ENCODE measurements around the gene PDGFB. TPM values are rescaled to one million over a fixed set of nuclear protein-coding genes. Genes with fewer than 3 reads are reported as not detected.
A peak's percentile ranks its signal among the peaks of the same experiment; 100 is the strongest.

Gene PDGFB
- total and polyA plus RNA-seq, 7 experiments from 2014 or later = 0.56 to 9.5 (median 2.3) TPM

DNA sequence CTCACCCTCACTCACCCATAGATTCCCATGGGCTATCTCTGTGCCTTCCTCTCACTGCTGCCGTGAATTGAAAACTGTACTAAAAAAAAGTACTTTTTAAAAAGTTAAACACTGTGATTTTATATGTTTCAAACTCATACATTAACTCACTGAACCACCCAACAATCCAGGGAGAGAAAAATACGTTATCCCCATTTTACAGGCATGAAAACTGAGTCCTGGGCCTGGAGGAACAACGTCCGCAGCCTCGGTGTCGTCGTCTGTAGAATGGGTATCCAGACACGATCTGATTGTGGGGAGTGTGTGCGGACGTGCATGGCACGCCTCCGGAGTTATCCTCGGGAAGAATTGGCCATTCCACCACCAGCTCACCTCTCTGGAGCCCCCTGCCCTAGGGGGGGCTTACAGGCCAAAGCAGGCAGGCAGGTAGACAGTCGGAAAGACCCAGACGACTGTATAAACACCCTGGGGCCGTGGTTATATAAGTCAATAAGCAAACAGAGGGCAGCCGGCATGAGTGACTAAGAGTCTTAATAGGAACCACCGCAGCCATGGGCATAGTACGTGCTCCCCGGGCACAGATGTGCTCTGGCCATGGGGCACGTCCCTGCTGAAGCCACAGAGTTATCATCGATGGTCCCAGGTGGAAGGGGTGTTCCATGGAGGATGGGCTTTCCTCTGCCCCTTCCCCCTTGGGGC lies 7.1 kb upstream of the PDGFB start:
- Histone ChIP-seq H3K4me3 (ENCODE audit: low read length) (no peak overlapping the region), H3K36me3 (ENCODE audit: control insufficient read depth in 2 of 3, insufficient read depth in 3 of 3, low read length in 3 of 3) (no peaks in the 10 kb centered on the region), H3K4me1 (ENCODE audit: control insufficient read depth in 2 of 2, insufficient read depth in 2 of 2, low read length in 2 of 2) (peaks cover 12 to 26% of the 10 kb centered on the region in 2 donors), H3K27me3 (ENCODE audit: control insufficient read depth in 2 of 2, insufficient read depth in 2 of 2, low read length in 2 of 2) (no peaks in the 10 kb centered on the region), H3K27ac (ENCODE audit: low read depth, low read length) (no peak overlapping the region), H3K9me3 (ENCODE audit: control insufficient read depth in 2 of 3, low read length in 3 of 3) (no peaks in the 10 kb centered on the region)
- Mint-ChIP-seq H3K9me3 (no peaks in the 10 kb centered on the region), H3K4me3 (no peak overlapping the region), H3K27ac (peak overlapping the region in 1 of 9 donors; percentile 15), H3K36me3 (no peaks in the 10 kb centered on the region), H3K27me3 (peaks cover 0 to 59% (median 35%) of the 10 kb centered on the region in 5 donors), H3K4me1 (peaks cover 0 to 28% (median 10%) of the 10 kb centered on the region in 7 donors)
- intact Hi-C loops (cut with micrococcal nuclease) = no loop called here
- ATAC-seq (no peak), DNase-seq (no peak)
- CTCF ChIA-PET = no interaction called here
- POLR2A ChIA-PET = interaction anchor here (0.9 to 4.9 kb wide), 2 partner anchors 10 to 338 kb away, joined by 3 to 39 read pairs; no protein-coding TSS in a partner anchor

DNA sequence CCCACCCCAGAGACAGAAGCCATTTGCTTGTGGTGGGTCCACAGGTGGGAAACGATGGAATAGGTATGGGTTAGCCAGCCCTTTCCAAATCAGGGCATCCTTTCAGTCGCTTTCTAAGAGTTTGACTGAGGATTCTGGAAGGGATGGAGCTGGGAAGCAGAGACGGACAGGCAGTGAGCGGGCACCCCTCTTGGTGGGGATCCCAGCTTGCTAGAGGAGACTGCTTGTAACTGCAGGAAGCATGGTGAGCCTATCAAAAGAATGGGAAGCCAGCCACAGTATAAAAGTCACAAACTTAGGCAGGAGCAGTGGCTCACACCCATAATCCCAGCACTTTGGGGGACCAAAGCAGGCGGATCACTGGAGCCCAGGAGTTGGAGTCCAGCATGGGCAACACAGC lies 6.1 kb upstream of the PDGFB start:
- H3K9me3 Mint-ChIP-seq = peaks cover 0 to under 1% (median 0%) of the 10 kb centered on the region in 11 donors
- no peak for DNase-seq
- Histone ChIP-seq H3K27me3 (ENCODE audit: control insufficient read depth in 2 of 2, insufficient read depth in 2 of 2, low read length in 2 of 2) (no peaks in the 10 kb centered on the region), H3K27ac (ENCODE audit: low read depth, low read length) (no peak overlapping the region), H3K36me3 (ENCODE audit: control insufficient read depth in 2 of 3, insufficient read depth in 3 of 3, low read length in 3 of 3) (no peaks in the 10 kb centered on the region), H3K9me3 (ENCODE audit: control insufficient read depth in 2 of 3, low read length in 3 of 3) (no peaks in the 10 kb centered on the region), H3K4me3 (ENCODE audit: low read length) (no peak overlapping the region), H3K4me1 (ENCODE audit: control insufficient read depth in 2 of 2, insufficient read depth in 2 of 2, low read length in 2 of 2) (peaks cover 12 to 28% of the 10 kb centered on the region in 2 donors)
- peak overlapping the region in 1 of 9 donors; percentile 25 for H3K27ac Mint-ChIP-seq
- CTCF ChIA-PET = no interaction called here
- H3K36me3 Mint-ChIP-seq = peaks cover 0 to under 1% (median 0%) of the 10 kb centered on the region in 5 donors
- intact Hi-C loops (cut with micrococcal nuclease) = no loop called here
- no peak overlapping the region for H3K4me3 Mint-ChIP-seq
- peaks cover 2 to 29% (median 12%) of the 10 kb centered on the region in 7 donors for H3K4me1 Mint-ChIP-seq
- ATAC-seq = no peak
- POLR2A ChIA-PET = interaction anchor here (0.6 to 4.9 kb wide), 3 partner anchors 9 to 348 kb away, joined by 3 to 39 read pairs (median 8); partner anchors contain the start of gene RPL3
- peaks cover 6 to 62% (median 46%) of the 10 kb centered on the region in 5 donors for H3K27me3 Mint-ChIP-seq

DNA sequence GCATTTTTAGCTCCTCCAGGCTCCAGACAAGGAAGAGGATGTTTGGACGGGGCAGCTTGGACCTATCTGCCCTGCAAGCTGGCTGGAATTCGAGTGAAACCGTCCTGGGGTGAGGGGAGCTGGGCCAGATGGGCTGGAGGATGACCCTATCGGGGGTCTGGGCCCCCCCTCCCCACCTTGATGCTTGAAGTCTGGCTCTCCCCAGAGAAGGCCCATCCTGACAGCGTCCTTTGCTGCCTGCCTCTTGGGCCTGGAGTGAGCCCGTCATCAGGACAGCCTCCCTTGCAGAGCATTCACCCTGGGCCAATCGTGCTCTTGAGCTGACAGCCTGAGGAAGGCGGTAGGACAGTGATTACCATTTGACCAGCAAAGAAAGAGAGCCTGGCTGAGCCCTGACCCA lies 5.3 kb upstream of the PDGFB start:
- ChIA-PET POLR2A (interaction anchor here (0.6 to 2.4 kb wide), 3 partner anchors 69 to 348 kb away, joined by 3 to 8 read pairs (median 3); partner anchors contain the start of gene RPL3), CTCF (no interaction called here)
- Mint-ChIP-seq H3K4me3 (no peak overlapping the region), H3K27me3 (peaks cover 6 to 61% (median 53%) of the 10 kb centered on the region in 5 donors), H3K27ac (no peak overlapping the region), H3K36me3 (peaks cover 0 to 3% (median 0%) of the 10 kb centered on the region in 5 donors), H3K9me3 (peaks cover 0 to 1% (median 0%) of the 10 kb centered on the region in 11 donors), H3K4me1 (peaks cover 6 to 31% (median 18%) of the 10 kb centered on the region in 7 donors)
- ATAC-seq (no peak), DNase-seq (no peak)
- Histone ChIP-seq H3K9me3 (ENCODE audit: control insufficient read depth in 2 of 3, low read length in 3 of 3) (no peaks in the 10 kb centered on the region), H3K36me3 (ENCODE audit: control insufficient read depth in 2 of 3, insufficient read depth in 3 of 3, low read length in 3 of 3) (no peaks in the 10 kb centered on the region), H3K4me1 (ENCODE audit: control insufficient read depth in 2 of 2, insufficient read depth in 2 of 2, low read length in 2 of 2) (peaks cover 14 to 33% of the 10 kb centered on the region in 2 donors), H3K27ac (ENCODE audit: low read depth, low read length) (no peak overlapping the region), H3K27me3 (ENCODE audit: control insufficient read depth in 2 of 2, insufficient read depth in 2 of 2, low read length in 2 of 2) (peaks cover 0 to 2% of the 10 kb centered on the region in 2 donors), H3K4me3 (ENCODE audit: low read length) (no peak overlapping the region)
- intact Hi-C loops (cut with micrococcal nuclease) = no loop called here

DNA sequence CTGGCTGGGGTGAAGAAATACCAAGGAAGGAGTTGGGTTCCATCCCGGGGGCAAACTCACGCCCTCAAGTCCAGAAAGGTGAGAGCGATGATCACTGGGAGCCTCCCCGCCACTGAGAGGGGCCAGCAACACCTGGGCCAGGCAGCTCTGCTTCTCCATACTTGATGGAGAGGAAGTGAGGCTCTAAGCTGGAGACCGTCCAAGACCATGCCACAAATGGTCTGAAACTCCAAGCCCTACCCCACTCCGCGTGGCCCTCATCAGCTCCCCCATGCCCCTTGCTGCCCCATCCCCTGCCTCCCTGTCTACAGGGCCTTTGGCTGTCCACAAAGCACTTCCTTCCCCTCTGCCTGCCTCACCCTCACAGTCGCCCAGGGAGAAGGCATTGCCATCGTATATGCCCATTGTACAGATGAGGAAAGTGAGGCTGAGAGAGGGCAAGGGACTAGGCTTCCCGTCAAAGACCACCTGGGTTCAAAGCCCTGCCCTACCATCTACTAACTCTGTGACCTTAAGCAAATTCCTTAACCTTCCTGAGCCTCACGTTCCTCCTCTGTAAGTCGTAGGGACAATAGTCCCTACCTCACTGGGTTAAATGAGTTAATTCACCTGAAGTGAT lies 4.4 kb upstream of the PDGFB start:
- ChIA-PET CTCF (no interaction called here), POLR2A (interaction anchor here (0.7 to 2.4 kb wide), 3 partner anchors 9 to 78 kb away, joined by 3 to 8 read pairs (median 3); partner anchors contain the start of gene RPL3)
- no peaks in the 10 kb centered on the region for H3K9me3 ChIP-seq (ENCODE audit: control insufficient read depth in 2 of 3, low read length in 3 of 3)
- Mint-ChIP-seq H3K27me3 (peaks cover 0 to 59% (median 51%) of the 10 kb centered on the region in 5 donors), H3K36me3 (peaks cover 0 to 3% (median 0%) of the 10 kb centered on the region in 5 donors), H3K9me3 (peaks cover 0 to 1% (median 0%) of the 10 kb centered on the region in 11 donors), H3K4me3 (no peak overlapping the region), H3K27ac (no peak overlapping the region), H3K4me1 (peaks cover 7 to 25% (median 15%) of the 10 kb centered on the region in 7 donors)
- no peak for ATAC-seq
- H3K27me3 ChIP-seq (ENCODE audit: control insufficient read depth in 2 of 2, insufficient read depth in 2 of 2, low read length in 2 of 2) = peaks cover 0 to 4% of the 10 kb centered on the region in 2 donors
- no peaks in the 10 kb centered on the region for H3K36me3 ChIP-seq (ENCODE audit: control insufficient read depth in 2 of 3, insufficient read depth in 3 of 3, low read length in 3 of 3)
- DNase-seq = no peak
- peaks cover 17 to 29% of the 10 kb centered on the region in 2 donors for H3K4me1 ChIP-seq (ENCODE audit: control insufficient read depth in 2 of 2, insufficient read depth in 2 of 2, low read length in 2 of 2)
- intact Hi-C loops (cut with micrococcal nuclease) = no loop called here
- no peak overlapping the region for H3K27ac ChIP-seq (ENCODE audit: low read depth, low read length)
- H3K4me3 ChIP-seq (ENCODE audit: low read length) = no peak overlapping the region

DNA sequence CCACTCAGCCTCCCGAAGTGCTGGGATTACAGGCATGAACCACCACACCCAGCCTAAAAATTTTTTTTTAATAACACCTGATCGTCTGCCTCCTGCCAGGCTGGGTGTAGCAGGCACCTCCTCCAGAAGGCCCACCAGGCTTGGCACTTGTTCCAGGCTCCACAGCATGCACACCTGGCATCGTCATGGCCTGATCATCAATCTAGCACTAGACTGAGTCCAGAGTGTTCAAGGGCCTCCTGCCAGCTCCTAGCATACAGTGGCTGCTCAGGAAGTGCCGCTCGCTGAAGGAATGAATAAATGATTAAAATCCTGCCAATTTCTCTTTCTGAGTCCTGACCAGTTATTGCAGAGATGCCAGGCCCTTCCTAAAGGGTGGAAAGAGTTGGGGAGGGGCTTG lies 3.5 kb upstream of the PDGFB start:
- no peak overlapping the region for H3K4me3 ChIP-seq (ENCODE audit: low read length)
- no peak for ATAC-seq
- no peaks in the 10 kb centered on the region for H3K9me3 ChIP-seq (ENCODE audit: control insufficient read depth in 2 of 3, low read length in 3 of 3)
- DNase-seq = no peak
- H3K4me1 Mint-ChIP-seq = peaks cover 10 to 25% (median 17%) of the 10 kb centered on the region in 7 donors
- no peak overlapping the region for H3K27ac ChIP-seq (ENCODE audit: low read depth, low read length)
- intact Hi-C loops (cut with micrococcal nuclease) = no loop called here
- H3K27me3 Mint-ChIP-seq = peaks cover 0 to 64% (median 51%) of the 10 kb centered on the region in 5 donors
- CTCF ChIA-PET = no interaction called here
- H3K27ac Mint-ChIP-seq = peak overlapping the region in 3 of 9 donors; percentile 31 to 47 (median 38)
- peaks cover 0 to 1% (median 0%) of the 10 kb centered on the region in 11 donors for H3K9me3 Mint-ChIP-seq
- H3K36me3 ChIP-seq (ENCODE audit: control insufficient read depth in 2 of 3, insufficient read depth in 3 of 3, low read length in 3 of 3) = no peaks in the 10 kb centered on the region
- peaks cover 10 to 20% of the 10 kb centered on the region in 2 donors for H3K4me1 ChIP-seq (ENCODE audit: control insufficient read depth in 2 of 2, insufficient read depth in 2 of 2, low read length in 2 of 2)
- H3K36me3 Mint-ChIP-seq = peaks cover 0 to 3% (median 0%) of the 10 kb centered on the region in 5 donors
- H3K27me3 ChIP-seq (ENCODE audit: control insufficient read depth in 2 of 2, insufficient read depth in 2 of 2, low read length in 2 of 2) = peaks cover 0 to 4% of the 10 kb centered on the region in 2 donors
- H3K4me3 Mint-ChIP-seq = peak overlapping the region in 1 of 10 donors; percentile 34
- POLR2A ChIA-PET = no interaction called here

DNA sequence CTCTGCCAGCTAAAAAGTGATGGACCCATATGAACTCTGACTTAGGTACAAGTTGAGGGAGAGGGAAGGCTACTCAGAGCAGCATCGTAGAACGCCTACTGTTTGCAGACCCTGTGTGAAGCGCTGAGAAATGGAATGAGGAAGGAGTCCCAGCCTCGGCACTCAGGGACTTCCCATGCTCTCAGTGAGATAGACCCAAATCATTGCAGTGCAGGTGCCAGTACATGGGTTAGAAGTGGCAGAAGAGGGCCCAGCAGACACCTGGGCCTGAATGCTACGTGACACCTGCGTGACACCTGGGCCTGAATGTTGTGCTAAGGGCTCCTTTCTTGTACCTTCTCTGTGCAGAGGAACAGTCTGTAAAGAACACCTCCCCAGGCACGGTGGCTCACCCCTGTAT lies 2.6 kb upstream of the PDGFB start:
- Histone ChIP-seq H3K36me3 (ENCODE audit: control insufficient read depth in 2 of 3, insufficient read depth in 3 of 3, low read length in 3 of 3) (no peaks in the 10 kb centered on the region), H3K4me1 (ENCODE audit: control insufficient read depth in 2 of 2, insufficient read depth in 2 of 2, low read length in 2 of 2) (peaks cover 6 to 14% of the 10 kb centered on the region in 2 donors), H3K4me3 (ENCODE audit: low read length) (no peak overlapping the region), H3K9me3 (ENCODE audit: control insufficient read depth in 2 of 3, low read length in 3 of 3) (no peaks in the 10 kb centered on the region), H3K27me3 (ENCODE audit: control insufficient read depth in 2 of 2, insufficient read depth in 2 of 2, low read length in 2 of 2) (peaks cover 0 to 4% of the 10 kb centered on the region in 2 donors), H3K27ac (ENCODE audit: low read depth, low read length) (no peak overlapping the region)
- ATAC-seq = no peak
- H3K4me1 Mint-ChIP-seq = peaks cover 10 to 18% (median 16%) of the 10 kb centered on the region in 7 donors
- no peak for DNase-seq
- ChIA-PET POLR2A (interaction anchor here (1.0 kb wide), 1 partner anchor 82 kb away, joined by 4 read pairs; no protein-coding TSS in a partner anchor), CTCF (no interaction called here)
- H3K27ac Mint-ChIP-seq = no peak overlapping the region
- peaks cover 0 to 3% (median 0%) of the 10 kb centered on the region in 5 donors for H3K36me3 Mint-ChIP-seq
- intact Hi-C loops (cut with micrococcal nuclease) = no loop called here
- H3K4me3 Mint-ChIP-seq = no peak overlapping the region
- peaks cover 0 to 66% (median 49%) of the 10 kb centered on the region in 5 donors for H3K27me3 Mint-ChIP-seq
- H3K9me3 Mint-ChIP-seq = peaks cover 0 to 1% (median 0%) of the 10 kb centered on the region in 11 donors

Measured in naive thymus-derived CD4-positive, alpha-beta T cell (primary cell).